Right cardiac atrium (tissue), 5 donors: ENCODE results near the gene BPTF. TPM values are rescaled to one million over a fixed set of nuclear protein-coding genes. Genes with fewer than 3 reads are reported as not detected.
"Not testable (repeated sequence)": the region's sequence is repeated elsewhere in the genome, so short reads cannot be mapped to it uniquely, and the experiment has no call there.

ENCODE experiments used
- ATAC-seq, 2 donors: fragments of 200-7000 bp; cut with Tn5 transposase; one replicate each; pipeline versions ENCODE4 v1.8.0 to v1.9.1; 2020; ENCODE audit warnings: moderate library complexity in 2 of 2, mild to moderate bottlenecking in 1 of 2
- DNase-seq, 3 donors: peaks; one replicate each; pipeline ENCODE4 v3.0.0-alpha.2; 2020
- H3K27ac ChIP-seq: one replicate; pipeline ENCODE4 v1.5.1; 2013; ENCODE audit warnings: mild to moderate bottlenecking, low read length, control low read depth, moderate library complexity
- H3K27me3 ChIP-seq: one replicate; pipeline ENCODE4 v1.6.1; 2013; ENCODE audit not compliant: control insufficient read depth, insufficient read depth
- H3K4me1 ChIP-seq: one replicate; pipeline ENCODE4 v1.6.1; 2013; ENCODE audit warnings: low read length; ENCODE audit not compliant: control insufficient read depth, insufficient read depth
- H3K4me3 ChIP-seq: one replicate; pipeline ENCODE4 v1.5.1; 2013; ENCODE audit warnings: low read length, control low read depth
- H3K9me3 ChIP-seq: one replicate; pipeline ENCODE4 v1.6.1; 2013; ENCODE audit warnings: low read length; ENCODE audit not compliant: control insufficient read depth
- WGBS: extraction: QIAGEN DNeasy Blood & Tissue Kit; methylation state at CpG from one replicate; pipeline ENCODE4 v1.1.7; 2013; 5-methylcytosine and 5-hydroxymethylcytosine counted together
- intact Hi-C, 4 donors: fragments of 100-400 bp; cut with DNase I; formaldehyde crosslinking; loops; one replicate each; pipeline versions ENCODE4 v1.11.0 to v1.14.0; 2022 to 2023
- polyA plus RNA-seq: library from polyadenylated mRNA; stranded (reverse); fragments of 200-250 nt; gene quantifications from one replicate; pipeline ENCODE4 v1.2.3, GENCODE V29; 2013
- total RNA-seq, 4 donors: library from RNA; stranded (reverse); fragmentation: NEBNext Ultra II Directional; extraction: Animal tissue kit (Norgen Biotek cat#: 25700); gene quantifications; one replicate each; pipeline ENCODE4 v1.2.1, GENCODE V29; 2021
- donor health status: healthy with polysubstance abuse.
- donor health status: DM: no; HTN: yes; CAD: no.
- donor health status: DM: no; HTN: no; CAD: no.
- donor health status: DM: no; HTN: yes; CAD: no; lungs with severe emphysema.
- donor health status: DM: yes; HTN: yes; CAD: no.

BPTF gene
- total and polyA plus RNA-seq, 5 donors: 19.5 to 106 (median 94.7) TPM

DNA sequence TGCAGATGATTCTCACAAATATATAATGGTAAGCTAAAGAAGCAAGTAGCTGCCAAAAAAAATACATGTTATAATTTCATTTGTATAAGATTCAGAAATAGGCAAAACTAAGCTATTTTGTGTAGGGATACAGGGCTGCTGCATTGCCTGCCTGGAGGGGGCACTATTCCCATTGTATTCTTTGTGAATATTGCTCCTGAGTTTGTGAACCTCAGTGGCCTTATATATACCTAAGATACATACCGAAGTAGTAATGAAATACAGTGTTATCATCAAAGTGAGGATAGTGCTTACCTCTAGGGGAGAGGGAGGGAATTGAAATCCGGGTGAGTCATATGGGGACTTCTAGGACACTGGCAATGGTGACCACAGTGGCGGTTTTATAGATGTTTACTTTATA is 117.5 kb downstream of the BPTF start:
- no peak overlapping the region for H3K27ac ChIP-seq
- intact Hi-C loops: no loop called here
- H3K27me3 ChIP-seq: no peaks in the 10 kb centered on the region
- 78% methylated on average over 3 of the region's 3 CpGs for WGBS
- DNase-seq: no peak
- H3K4me3 ChIP-seq: no peak overlapping the region
- ATAC-seq: no peak
- H3K4me1 ChIP-seq: no peaks in the 10 kb centered on the region
- no peaks in the 10 kb centered on the region for H3K9me3 ChIP-seq

- H3K4me3 ChIP-seq: no peak overlapping the region
- intact Hi-C loops: no loop called here
- H3K4me1 ChIP-seq: no peaks in the 10 kb centered on the region
- H3K27ac ChIP-seq: no peak overlapping the region
- 92% methylated on average over 5 of the region's 5 CpGs for WGBS
- H3K27me3 ChIP-seq: no peaks in the 10 kb centered on the region
- DNase-seq (no peak), ATAC-seq (no peak)
- no peaks in the 10 kb centered on the region for H3K9me3 ChIP-seq
Observed at GRCh38 chr17:67944035-67944434, 118.7 kb downstream of the BPTF start.

DNA sequence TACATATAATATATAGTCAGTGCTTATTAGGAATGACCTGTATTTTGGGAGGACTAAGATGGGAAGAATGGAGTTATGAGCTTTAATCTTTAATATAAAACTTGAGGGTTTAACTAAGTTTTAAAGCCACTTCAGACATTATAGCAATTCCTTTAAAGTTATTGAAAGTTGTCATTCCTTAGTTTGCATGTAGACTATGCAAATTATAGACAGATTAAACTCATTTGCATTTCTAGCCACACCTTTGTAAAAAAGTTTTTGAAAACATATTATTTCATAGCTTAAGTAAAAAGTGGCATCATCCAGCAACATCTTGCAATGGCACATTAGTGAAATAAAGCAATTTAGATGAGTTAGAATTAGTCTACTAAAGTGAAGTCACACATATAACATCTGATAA is 121.2 kb downstream of the BPTF start:
- H3K4me3 ChIP-seq: no peak overlapping the region
- intact Hi-C loops: no loop called here
- ATAC-seq (no peak), DNase-seq (no peak)
- H3K27ac ChIP-seq: no peak overlapping the region
- H3K4me1 ChIP-seq: no peaks in the 10 kb centered on the region
- H3K27me3 ChIP-seq: no peaks in the 10 kb centered on the region
- H3K9me3 ChIP-seq: no peaks in the 10 kb centered on the region

DNA sequence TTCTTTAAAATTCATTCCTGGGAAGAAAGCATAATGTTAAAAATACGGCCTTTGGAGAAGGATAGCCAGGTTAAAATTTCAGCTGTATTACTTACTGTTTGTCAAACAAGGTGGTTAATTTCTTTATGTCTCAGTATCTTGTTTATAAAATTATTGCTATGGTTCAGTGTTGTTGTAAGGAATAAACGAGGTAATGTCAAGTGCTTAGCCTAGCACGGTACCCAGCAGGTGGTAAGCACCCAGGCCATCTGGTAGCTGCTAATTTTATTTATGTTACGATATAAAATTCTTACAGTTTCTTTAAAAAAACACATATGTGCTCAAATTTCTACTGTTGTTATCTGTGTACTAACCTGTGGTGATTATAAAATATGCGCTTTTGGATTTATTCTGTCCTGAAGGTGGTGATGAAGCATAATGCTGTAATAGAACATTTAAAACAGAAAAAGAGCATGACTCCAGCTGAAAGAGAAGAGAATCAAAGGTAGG is 122.1 kb downstream of the BPTF start:
- intact Hi-C loops: no loop called here
- WGBS: 91% methylated on average over 5 of the region's 5 CpGs
- Histone ChIP-seq H3K27ac (no peak overlapping the region), H3K4me1 (no peaks in the 10 kb centered on the region), H3K9me3 (no peaks in the 10 kb centered on the region), H3K4me3 (no peak overlapping the region), H3K27me3 (no peaks in the 10 kb centered on the region)
- DNase-seq: no peak
- ATAC-seq: no peak

GRCh38 chr17:67950945-67951344 is 125.6 kb downstream of the BPTF start:
- Histone ChIP-seq H3K9me3 (no peaks in the 10 kb centered on the region), H3K27ac (no peak overlapping the region), H3K4me3 (no peak overlapping the region), H3K27me3 (no peaks in the 10 kb centered on the region), H3K4me1 (no peaks in the 10 kb centered on the region)
- intact Hi-C loops: no loop called here
- ATAC-seq (no peak), DNase-seq (no peak)
- 96% methylated on average over 2 of the region's 2 CpGs for WGBS

DNA sequence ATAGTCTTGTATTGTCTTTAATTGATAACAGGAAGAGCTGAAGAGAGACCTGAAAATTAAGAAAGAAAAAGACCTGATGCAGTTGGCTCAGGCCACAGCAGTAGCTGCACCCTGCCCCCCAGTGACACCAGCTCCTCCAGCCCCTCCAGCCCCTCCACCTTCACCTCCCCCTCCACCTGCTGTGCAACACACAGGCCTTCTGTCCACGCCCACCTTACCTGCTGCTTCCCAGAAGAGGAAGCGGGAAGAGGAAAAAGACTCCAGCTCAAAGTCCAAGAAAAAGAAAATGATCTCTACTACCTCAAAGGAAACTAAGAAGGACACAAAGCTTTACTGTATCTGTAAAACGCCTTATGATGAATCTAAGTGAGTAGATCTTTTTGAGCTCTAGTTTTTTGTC is 134.2 kb downstream of the BPTF start:
- Histone ChIP-seq H3K4me3 (no peak overlapping the region), H3K27me3 (no peaks in the 10 kb centered on the region), H3K27ac (no peak overlapping the region), H3K9me3 (no peaks in the 10 kb centered on the region), H3K4me1 (no peaks in the 10 kb centered on the region)
- DNase-seq (no peak), ATAC-seq (no peak)
- 90% methylated on average over 3 of the region's 3 CpGs for WGBS
- intact Hi-C loops: no loop called here

DNA sequence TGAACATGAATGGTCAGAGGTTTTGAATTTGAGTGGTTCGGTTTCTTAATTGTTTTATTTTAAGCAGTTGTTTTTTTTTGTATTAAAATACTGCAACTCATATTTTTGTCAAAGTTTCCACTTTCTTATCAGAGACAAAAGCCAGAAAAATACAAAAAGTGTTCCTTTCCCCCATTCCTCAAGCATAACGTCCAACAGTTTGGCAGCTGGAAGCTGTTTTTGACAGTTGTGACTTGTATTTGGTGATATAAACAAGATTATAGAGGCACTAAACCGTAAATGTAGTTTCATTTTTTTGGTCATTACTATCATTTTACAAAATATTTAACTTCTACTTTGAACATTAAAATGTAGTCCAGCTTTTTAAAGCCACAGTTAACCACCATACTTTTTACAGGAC is 135.0 kb downstream of the BPTF start:
- DNase-seq, H3K9me3 ChIP-seq, H3K27me3 ChIP-seq, H3K4me3 ChIP-seq, intact Hi-C loops, ATAC-seq, H3K27ac ChIP-seq, H3K4me1 ChIP-seq: not testable (repeated sequence)
- 49% methylated on average over 3 of the region's 3 CpGs for WGBS

GRCh38 chr17:67962156-67962555 is 136.9 kb downstream of the BPTF start:
- intact Hi-C loops, H3K27ac ChIP-seq, H3K9me3 ChIP-seq, H3K4me1 ChIP-seq, DNase-seq, H3K4me3 ChIP-seq, ATAC-seq, H3K27me3 ChIP-seq: not testable (repeated sequence)
- WGBS: 64% methylated on average over 2 of the region's 2 CpGs

- DNase-seq (peak in 1 of 3 donors; percentile 35), ATAC-seq (peak; percentile 78 to 82)
- H3K4me3 ChIP-seq, H3K27ac ChIP-seq, H3K27me3 ChIP-seq, intact Hi-C loops, H3K9me3 ChIP-seq, H3K4me1 ChIP-seq: not testable (repeated sequence)
- 0% methylated on average over 1 of the region's 1 CpG for WGBS
Observed at GRCh38 chr17:67963145-67963572, 137.9 kb downstream of the BPTF start.

DNA sequence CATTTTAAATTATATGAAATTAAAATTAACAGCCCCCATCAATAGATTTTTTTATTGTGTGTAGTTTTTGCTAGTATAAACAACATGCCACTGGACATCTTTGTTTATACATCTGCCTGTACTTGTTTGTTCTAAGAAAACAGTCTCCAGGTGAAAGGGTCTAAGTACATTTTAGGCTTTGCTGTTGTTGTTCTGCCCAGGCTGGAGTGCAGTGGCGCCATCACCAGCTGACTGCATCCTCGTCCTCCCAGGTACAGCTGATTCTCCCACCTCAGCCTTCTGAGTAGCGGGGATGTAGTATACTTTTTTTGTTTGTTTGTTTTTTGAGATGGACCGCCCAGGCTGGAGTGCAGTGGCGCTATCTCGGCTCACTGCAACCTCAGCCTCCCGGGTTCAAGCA is 145.5 kb downstream of the BPTF start:
- H3K4me1 ChIP-seq: no peaks in the 10 kb centered on the region
- H3K4me3 ChIP-seq: no peak overlapping the region
- no peak for DNase-seq
- intact Hi-C loops: no loop called here
- WGBS: 95% methylated on average over 7 of the region's 7 CpGs
- no peaks in the 10 kb centered on the region for H3K9me3 ChIP-seq
- no peaks in the 10 kb centered on the region for H3K27me3 ChIP-seq
- no peak for ATAC-seq
- no peak overlapping the region for H3K27ac ChIP-seq

DNA sequence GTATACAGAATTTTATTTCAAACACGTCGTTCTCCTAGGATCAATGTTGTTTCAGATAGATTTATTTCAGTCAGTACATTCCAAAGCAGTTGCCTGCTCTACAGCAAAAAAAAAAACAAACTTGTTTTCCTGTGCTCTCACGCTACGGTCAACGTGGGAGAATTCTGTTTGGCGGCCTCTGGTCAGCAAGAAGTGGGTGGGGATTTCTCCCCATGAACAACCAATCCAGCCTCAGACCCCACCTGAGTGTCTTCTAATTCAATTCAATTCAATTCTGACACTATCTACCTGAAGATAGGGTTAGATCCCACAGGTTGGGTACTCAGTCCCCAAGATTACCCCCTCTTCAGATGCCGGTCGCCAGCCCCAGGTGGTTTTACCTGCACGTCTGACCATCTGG is 148.9 kb downstream of the BPTF start:
- Histone ChIP-seq H3K27me3 (no peaks in the 10 kb centered on the region), H3K4me1 (no peaks in the 10 kb centered on the region), H3K27ac (no peak overlapping the region), H3K9me3 (no peaks in the 10 kb centered on the region), H3K4me3 (no peak overlapping the region)
- no peak for ATAC-seq
- intact Hi-C loops: no loop called here
- no peak for DNase-seq
- WGBS: 80% methylated on average over 9 of the region's 9 CpGs

DNA sequence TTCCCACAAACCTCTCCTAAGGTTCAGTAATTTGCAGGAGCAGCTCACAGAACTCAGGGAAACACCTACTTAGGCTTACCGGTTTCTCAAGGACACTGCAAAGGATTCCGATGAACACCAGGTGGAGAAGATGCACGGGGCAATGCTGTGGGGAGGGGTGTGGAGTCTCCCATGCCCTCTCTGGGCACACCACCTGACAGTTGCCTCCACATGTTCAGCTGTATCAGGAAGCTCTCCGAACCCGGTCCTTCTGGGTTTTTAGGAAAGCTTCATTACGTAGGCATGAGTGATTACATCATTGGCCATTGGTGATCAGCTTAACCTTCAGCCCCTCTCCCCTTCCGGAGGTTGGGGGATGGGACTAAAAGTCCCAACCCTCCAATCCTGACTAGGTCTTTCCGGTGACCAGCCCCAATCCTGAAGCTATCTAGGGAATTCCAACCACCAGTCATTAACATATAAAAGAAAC is 149.3 kb downstream of the BPTF start:
- intact Hi-C loops: no loop called here
- Histone ChIP-seq H3K27me3 (no peaks in the 10 kb centered on the region), H3K4me3 (no peak overlapping the region), H3K4me1 (no peaks in the 10 kb centered on the region), H3K27ac (no peak overlapping the region), H3K9me3 (no peaks in the 10 kb centered on the region)
- 60% methylated on average over 8 of the region's 8 CpGs for WGBS
- no peak for ATAC-seq
- DNase-seq: no peak
